H9 (cell line): ENCODE data around the gene HNRNPH1. TPM values are rescaled to one million over a fixed set of nuclear protein-coding genes. Genes with fewer than 3 reads are reported as not detected.

Source experiments
- DNase-seq: peaks from one replicate; pipeline ENCODE4 v3.0.0-alpha.2; 2017
- H2AFZ ChIP-seq: one replicate; pipeline ENCODE4 v1.6.1; 2013; ENCODE audit warnings: mild to moderate bottlenecking, low read length, control low read depth, moderate library complexity
- H2AK5ac ChIP-seq: 2 replicates; pipeline ENCODE4 v1.6.1; 2013; ENCODE audit warnings: low read length, control low read depth, mixed read lengths; ENCODE audit not compliant: insufficient read length
- H2BK120ac ChIP-seq: one replicate; pipeline ENCODE4 v1.6.1; 2013; ENCODE audit warnings: low read depth, mild to moderate bottlenecking, low read length, control low read depth, inconsistent platforms; ENCODE audit not compliant: poor library complexity, severe bottlenecking
- H2BK12ac ChIP-seq: 2 replicates; pipeline ENCODE4 v1.6.1; 2013; ENCODE audit warnings: low read length, control low read depth, mixed read lengths, low read depth; ENCODE audit not compliant: insufficient read length
- H2BK15ac ChIP-seq: 2 replicates; pipeline ENCODE4 v1.6.1; 2013; ENCODE audit warnings: low read depth, low read length, control low read depth
- H2BK20ac ChIP-seq: one replicate; pipeline ENCODE4 v1.6.1; 2013; ENCODE audit warnings: low read depth, mild to moderate bottlenecking, low read length, control low read depth, inconsistent platforms; ENCODE audit not compliant: poor library complexity, severe bottlenecking
- H2BK5ac ChIP-seq: 2 replicates; pipeline ENCODE4 v1.6.1; 2013; ENCODE audit warnings: low read length, control low read depth, mixed read lengths; ENCODE audit not compliant: insufficient read length
- H3K14ac ChIP-seq: 2 replicates; pipeline ENCODE4 v1.6.1; 2013; ENCODE audit warnings: low read length, control low read depth; ENCODE audit not compliant: insufficient read depth
- H3K18ac ChIP-seq: 2 replicates; pipeline ENCODE4 v1.6.1; 2013; ENCODE audit warnings: low read depth, mild to moderate bottlenecking, mixed read lengths, low read length, control low read depth; ENCODE audit not compliant: insufficient read length
- H3K23ac ChIP-seq: 2 replicates; pipeline ENCODE4 v1.6.1; 2013; ENCODE audit warnings: low read length, control low read depth, mixed read lengths, low read depth; ENCODE audit not compliant: insufficient read length
- H3K23me2 ChIP-seq: 2 replicates; pipeline ENCODE4 v1.6.1; 2013; ENCODE audit warnings: low read depth, mild to moderate bottlenecking, mixed read lengths, low read length, control low read depth; ENCODE audit not compliant: insufficient read length, poor library complexity, severe bottlenecking
- H3K27ac ChIP-seq: 2 replicates; pipeline ENCODE4 v1.5.1; 2013; ENCODE audit warnings: low read length, control low read depth, mixed read lengths, low read depth; ENCODE audit not compliant: insufficient read length
- H3K27me3 ChIP-seq: 2 replicates; pipeline ENCODE4 v1.6.1; 2013; ENCODE audit warnings: low read length, control low read depth, inconsistent platforms; ENCODE audit not compliant: insufficient read depth
- H3K4ac ChIP-seq: 2 replicates; pipeline ENCODE4 v1.6.1; 2013; ENCODE audit warnings: low read depth, mild to moderate bottlenecking, control low read depth, inconsistent platforms, low read length, moderate library complexity
- H3K4me1 ChIP-seq: 2 replicates; pipeline ENCODE4 v1.6.1; 2013; ENCODE audit warnings: low read length, control low read depth, inconsistent platforms; ENCODE audit not compliant: insufficient read depth
- H3K4me2 ChIP-seq: 2 replicates; pipeline ENCODE4 v1.6.1; 2013; ENCODE audit warnings: low read length, control low read depth, mixed read lengths; ENCODE audit not compliant: insufficient read length, insufficient read depth
- H3K56ac ChIP-seq: 2 replicates; pipeline ENCODE4 v1.6.1; 2013; ENCODE audit warnings: low read depth, mild to moderate bottlenecking, mixed read lengths, low read length, control low read depth; ENCODE audit not compliant: insufficient read length
- H3K79me1 ChIP-seq: 2 replicates; pipeline ENCODE4 v1.6.1; 2013; ENCODE audit warnings: low read depth, mild to moderate bottlenecking, moderate library complexity, low read length, control low read depth, inconsistent platforms; ENCODE audit not compliant: insufficient read depth, poor library complexity, severe bottlenecking
- H3K79me2 ChIP-seq: 2 replicates; pipeline ENCODE4 v1.6.1; 2013; ENCODE audit warnings: low read length, control low read depth, inconsistent platforms; ENCODE audit not compliant: insufficient read depth
- H3K9ac ChIP-seq: 2 replicates; pipeline ENCODE4 v1.6.1; 2013; ENCODE audit warnings: low read length, control low read depth, mixed read lengths; ENCODE audit not compliant: insufficient read length; ENCODE audit errors: extremely low read depth
- H3K9me3 ChIP-seq: one replicate; pipeline ENCODE4 v1.6.1; 2013; ENCODE audit warnings: low read depth, low read length, inconsistent platforms; ENCODE audit not compliant: control insufficient read depth
- H3T11ph ChIP-seq: one replicate; pipeline ENCODE4 v1.6.1; 2013; ENCODE audit warnings: mild to moderate bottlenecking, low read length, control low read depth, inconsistent platforms
- H4K20me1 ChIP-seq: one replicate; pipeline ENCODE4 v1.6.1; 2013; ENCODE audit not compliant: control insufficient read depth, insufficient read length, insufficient read depth
- H4K5ac ChIP-seq: 2 replicates; pipeline ENCODE4 v1.6.1; 2013; ENCODE audit warnings: low read depth, mild to moderate bottlenecking, mixed read lengths, low read length, control low read depth; ENCODE audit not compliant: insufficient read length
- H4K8ac ChIP-seq: replicated peaks from 2 replicates; pipeline ENCODE4 v1.6.1; 2013; ENCODE audit warnings: low read length, control low read depth, mixed read lengths, low read depth; ENCODE audit not compliant: insufficient read length
- H4K91ac ChIP-seq: 2 replicates; pipeline ENCODE4 v1.6.1; 2013; ENCODE audit warnings: low read depth, mild to moderate bottlenecking, moderate library complexity, mixed read lengths, low read length, control low read depth; ENCODE audit not compliant: insufficient read length
- H3K27ac Mint-ChIP-seq, 3 experiments: 2 replicates in 2 of 3; 3 replicates in 1 of 3; pipeline ENCODE4 v1.8.0; 2020 to 2021; ENCODE audit warnings: mixed read lengths in 3 of 3, mild to moderate bottlenecking in 1 of 3, moderate library complexity in 1 of 3
- H3K27me3 Mint-ChIP-seq: 2 replicates; pipeline ENCODE4 v1.8.0; 2021; ENCODE audit warnings: low read depth, mild to moderate bottlenecking, moderate library complexity, mixed read lengths
- H3K36me3 Mint-ChIP-seq, 3 experiments: 2 replicates in 2 of 3; 3 replicates in 1 of 3; pipeline ENCODE4 v1.8.0; 2020 to 2021; ENCODE audit warnings: low read depth in 3 of 3, mixed read lengths in 3 of 3; ENCODE audit not compliant: insufficient read depth in 1 of 3
- H3K4me1 Mint-ChIP-seq, 2 experiments: 2 replicates each; pipeline ENCODE4 v1.8.0; 2020; ENCODE audit warnings: mixed read lengths in 2 of 2
- H3K4me3 Mint-ChIP-seq, 2 experiments: 2 replicates in 1 of 2; 3 replicates in 1 of 2; pipeline ENCODE4 v1.8.0; 2020 to 2021; ENCODE audit warnings: mild to moderate bottlenecking in 2 of 2, mixed read lengths in 2 of 2, moderate library complexity in 1 of 2
- H3K9me3 Mint-ChIP-seq, 2 experiments: 2 replicates in 1 of 2; 3 replicates in 1 of 2; pipeline ENCODE4 v1.8.0; 2020; ENCODE audit warnings: mild to moderate bottlenecking in 2 of 2, mixed read lengths in 2 of 2, moderate library complexity in 1 of 2
- CTCF ChIP-seq: fragments of 200-600 bp; sonication (generic); conservative IDR thresholded peaks from 3 replicates; pipeline ENCODE4 v1.8.0; 2021; ENCODE audit warnings: antibody characterized with exemption, mild to moderate bottlenecking
- WGBS: extraction: QIAGEN DNeasy Blood & Tissue Kit; methylation state at CpG from one replicate; pipeline ENCODE4 v1.1.7; 2013; ENCODE audit warnings: missing lambda C conversion rate, low lambda C conversion rate, mixed read lengths; ENCODE audit not compliant: insufficient read length; ENCODE audit errors: extremely low coverage; 5-methylcytosine and 5-hydroxymethylcytosine counted together
- total RNA-seq: library from RNA; stranded (reverse); gene quantifications from 2 replicates; pipeline ENCODE4 v1.2.1, GENCODE V29; 2021

Gene HNRNPH1
- total RNA-seq, 1 experiment from 2014 or later, result 1,066 TPM

- H3K9me3 ChIP-seq, result no peaks in the 10 kb centered on the region
- H3K36me3 Mint-ChIP-seq, result peaks cover 16 to 91% (median 68%) of the 10 kb centered on the region in 3 experiments
- no peak overlapping the region for H4K8ac ChIP-seq
- peaks cover 1% of the 10 kb centered on the region for H3K27me3 Mint-ChIP-seq
- no peak overlapping the region for H3K14ac ChIP-seq
- no peak overlapping the region for H2AK5ac ChIP-seq
- H3K79me1 ChIP-seq, result no peaks in the 10 kb centered on the region
- no peak overlapping the region for H3K56ac ChIP-seq
- no peaks in the 10 kb centered on the region for H3K4me1 Mint-ChIP-seq
- no peak overlapping the region for H2BK5ac ChIP-seq
- H3T11ph ChIP-seq, result no peak overlapping the region
- no peak overlapping the region for H2BK120ac ChIP-seq
- no peak overlapping the region for H3K4me3 Mint-ChIP-seq
- no CpG with 5 or more reads among the region's 10 CpGs for WGBS
- no peak overlapping the region for H2AFZ ChIP-seq
- H3K27ac ChIP-seq, result no peak overlapping the region
- no peak overlapping the region for H3K23ac ChIP-seq
- peak overlapping the region in 1 of 3 experiments; percentile 6; a peak in 1 of 7 replicates for H3K27ac Mint-ChIP-seq
- no peaks in the 10 kb centered on the region for H3K79me2 ChIP-seq
- TF ChIP-seq CTCF, result no peak
- H3K18ac ChIP-seq, result no peak overlapping the region
- no peak overlapping the region for H2BK12ac ChIP-seq
- H4K5ac ChIP-seq, result no peak overlapping the region
- no peak overlapping the region for H3K9ac ChIP-seq
- H4K20me1 ChIP-seq, result no peaks in the 10 kb centered on the region
- H3K4ac ChIP-seq, result no peak overlapping the region
- no peaks in the 10 kb centered on the region for H3K23me2 ChIP-seq
- H4K91ac ChIP-seq, result no peak overlapping the region
- H3K4me1 ChIP-seq, result no peaks in the 10 kb centered on the region
- DNase-seq, result no peak
- H3K27me3 ChIP-seq, result no peaks in the 10 kb centered on the region
- no peak overlapping the region for H3K4me2 ChIP-seq
- H2BK15ac ChIP-seq, result no peak overlapping the region
- H3K9me3 Mint-ChIP-seq, result no peaks in the 10 kb centered on the region
- no peak overlapping the region for H2BK20ac ChIP-seq
These were observed 18.2 kb downstream of the HNRNPH1 start for GRCh38 chr5:179605026-179605833.
